K562 (cell line): ENCODE results near the gene ACACB. TPM values are rescaled to one million over a fixed set of nuclear protein-coding genes. Genes with fewer than 3 reads are reported as not detected.

Source experiments
- ATAC-seq: fragments of 200-7000 bp; cut with Tn5 transposase; 3 replicates; pipeline ENCODE4 v1.9.1; 2020; ENCODE audit warnings: moderate library complexity
- BruUV-seq: library from RNA; stranded (reverse); fragments of 400-500 nt; replicated peaks from 2 replicates; lab custom pipeline; 2021; lab: Mats Ljungman, UMichigan
- CTCF ChIA-PET: fragments of 300-600 bp; formaldehyde crosslinking; extraction: SDS; loops from one replicate; lab custom pipeline; 2021; ENCODE audit warnings: low intra/inter-chr PET ratio; lab: Yijun Ruan, JAX
- POLR2A ChIA-PET: fragments of 300-600, 350-650 bp; sonication (Branson Sonifier 250); formaldehyde crosslinking; extraction: SDS; loops from one replicate; lab custom pipeline; 2021; ENCODE audit warnings: antibody characterized with exemption, inconsistent platforms; lab: Yijun Ruan, JAX
- DNase-seq, 4 experiments: peaks; one replicate each; pipeline versions ENCODE4 v3.0.0 to v3.0.0-alpha.2; 2011 to 2018; ENCODE audit warnings: low spot score in 3 of 4, mixed read lengths in 3 of 4; ENCODE audit errors: extremely low read depth in 1 of 4
- FAIRE-seq: peaks from 2 replicates; lab custom pipeline; 2011; peaks lifted over from hg19 to GRCh38; lab: Jason Lieb, UNC
- H2AFZ ChIP-seq: 2 replicates; pipeline ENCODE4 v1.6.0; 2011; ENCODE audit warnings: low read depth, low read length, control low read depth, inconsistent platforms
- H3K27ac ChIP-seq: fragments of 200-600 bp; 3 replicates; pipeline ENCODE4 v1.8.0; 2011; ENCODE audit warnings: low read depth, mild to moderate bottlenecking, control low read depth, inconsistent platforms, low read length, moderate library complexity, mixed read lengths; ENCODE audit errors: extremely low read depth
- H3K27me3 ChIP-seq, 2 experiments: fragments of 300-600 bp in 1 of 2; 2 replicates in 1 of 2; 3 replicates in 1 of 2; pipeline versions ENCODE4 v1.6.0 to v1.8.0; 2011; ENCODE audit warnings: inconsistent platforms in 2 of 2, low read length in 2 of 2, mild to moderate bottlenecking in 1 of 2, mixed read lengths in 1 of 2, moderate library complexity in 1 of 2; ENCODE audit not compliant: control insufficient read depth in 2 of 2, insufficient read depth in 2 of 2
- H3K36me3 ChIP-seq: fragments of 300-600 bp; 3 replicates; pipeline ENCODE4 v1.8.0; 2011; ENCODE audit warnings: mild to moderate bottlenecking, low read length, inconsistent platforms; ENCODE audit not compliant: control insufficient read depth, insufficient read depth
- H3K4me1 ChIP-seq, 2 experiments: fragments of 200-600 bp in 1 of 2; replicated peaks in 1 of 2; 2 replicates in 1 of 2; 3 replicates in 1 of 2; pipeline versions ENCODE4 v1.5.1 to v1.8.0; 2011; ENCODE audit warnings: inconsistent platforms in 2 of 2, low read length in 2 of 2, mild to moderate bottlenecking in 1 of 2, mixed read lengths in 1 of 2, moderate library complexity in 1 of 2; ENCODE audit not compliant: control insufficient read depth in 2 of 2, insufficient read depth in 2 of 2
- H3K4me2 ChIP-seq: 2 replicates; pipeline ENCODE4 v1.6.1; 2011; ENCODE audit warnings: low read length, control low read depth, inconsistent platforms, mixed read lengths; ENCODE audit not compliant: insufficient read depth
- H3K4me3 ChIP-seq: fragments of 200-600 bp; sonication (generic), shearing (Covaris generic); 2 replicates; pipeline ENCODE4 v1.5.1; 2016; ENCODE audit warnings: control low read depth, inconsistent platforms
- H3K79me2 ChIP-seq: fragments of 200-600 bp; 3 replicates; pipeline ENCODE4 v1.8.0; 2011; ENCODE audit warnings: low read length, inconsistent platforms; ENCODE audit not compliant: control insufficient read depth, insufficient read depth
- H3K9ac ChIP-seq, 2 experiments: 2 replicates each; pipeline versions ENCODE4 v1.6.0 to v1.6.1; 2011; ENCODE audit warnings: low read depth in 2 of 2, low read length in 2 of 2, control low read depth in 1 of 2, inconsistent platforms in 1 of 2, mild to moderate bottlenecking in 1 of 2, mixed read lengths in 1 of 2; ENCODE audit not compliant: insufficient read depth in 1 of 2
- H3K9me1 ChIP-seq: one replicate; pipeline ENCODE4 v1.6.0; 2011; ENCODE audit warnings: inconsistent platforms, mild to moderate bottlenecking, low read length, moderate library complexity; ENCODE audit not compliant: control insufficient read depth, insufficient read depth
- H3K9me3 ChIP-seq: replicated peaks from 2 replicates; pipeline ENCODE4 v1.5.1; 2011; ENCODE audit warnings: low read depth, low read length, inconsistent platforms; ENCODE audit not compliant: control insufficient read depth, insufficient read depth
- H4K20me1 ChIP-seq: replicated peaks from 2 replicates; pipeline ENCODE4 v1.6.1; 2011; ENCODE audit warnings: low read length, inconsistent platforms, mixed read lengths; ENCODE audit not compliant: control insufficient read depth, insufficient read depth
- CHD2 ChIP-seq: IDR thresholded peaks from 2 replicates; pipeline ENCODE4 v1.6.1; 2011; ENCODE audit warnings: low read depth, low read length
- LCOR ChIP-seq: sonication (generic); formaldehyde crosslinking; IDR thresholded peaks from 2 replicates; pipeline ENCODE4 v1.8.0; 2022; ENCODE audit warnings: mild to moderate bottlenecking, missing genetic modification reagents
- MEF2D ChIP-seq: conservative IDR thresholded peaks from 2 replicates; pipeline ENCODE4 v1.6.1; 2016; ENCODE audit warnings: low read depth, missing genetic modification characterization, missing compliant biosample characterization
- NFATC3 ChIP-seq: fragments of 450-650 bp; IDR thresholded peaks from 2 replicates; pipeline ENCODE4 v1.6.1; 2017; ENCODE audit warnings: mild to moderate bottlenecking
- POLR2AphosphoS2 ChIP-seq: IDR thresholded peaks from 2 replicates; pipeline ENCODE4 v1.6.1; 2012; ENCODE audit warnings: low read length, improper control_type of control experiment
- RAD51 ChIP-seq: fragments of 450-650 bp; IDR thresholded peaks from 2 replicates; pipeline ENCODE4 v1.7.1; 2016; ENCODE audit warnings: low read depth, mild to moderate bottlenecking, borderline replicate concordance
- SAFB2 ChIP-seq: fragments of 200-400 bp; formaldehyde crosslinking; IDR thresholded peaks from 2 replicates; pipeline ENCODE4 v1.6.1; 2018; ENCODE audit warnings: borderline replicate concordance, low read length, low read depth, moderate library complexity; ENCODE audit not compliant: severe bottlenecking
- SIN3A ChIP-seq, 2 experiments: fragments of 150-350 bp in 1 of 2; IDR thresholded peaks; 2 replicates each; pipeline ENCODE4 v1.6.1; 2011 to 2016; ENCODE audit warnings: borderline replicate concordance in 2 of 2, low read depth in 2 of 2, low read length in 2 of 2, mild to moderate bottlenecking in 2 of 2, moderate library complexity in 2 of 2; ENCODE audit not compliant: control insufficient read depth in 1 of 2
- XRCC4 ChIP-seq: IDR thresholded peaks from one replicate; pipeline ENCODE4 v1.6.1; 2011; ENCODE audit not compliant: insufficient read depth, insufficient read length; ENCODE audit errors: extremely low read depth
- ZFP91 ChIP-seq: sonication (generic); formaldehyde crosslinking; IDR thresholded peaks from 2 replicates; pipeline ENCODE4 v1.8.0; 2022; ENCODE audit warnings: mild to moderate bottlenecking, missing genetic modification reagents
- ZNF24 ChIP-seq: fragments of 450-650 bp; IDR thresholded peaks from 2 replicates; pipeline ENCODE4 v1.6.1; 2016
- ZNF57 ChIP-seq: fragments of 450-650 bp; formaldehyde crosslinking; IDR thresholded peaks from 2 replicates; pipeline ENCODE4 v1.4.0; 2020; ENCODE audit warnings: mild to moderate bottlenecking, moderate library complexity
- ZNF589 ChIP-seq: fragments of 200-800 bp; sonication (Bioruptor generic); IDR thresholded peaks from 2 replicates; pipeline ENCODE4 v1.6.1; 2016; ENCODE audit warnings: low read depth, missing genetic modification characterization, missing compliant biosample characterization
- WGBS: fragments of 100-300 bp; shearing (Covaris generic); methylation state at CpG from one replicate; pipeline ENCODE4 v1.1.6; 2016; ENCODE audit warnings: low coverage, mixed read lengths; ENCODE audit not compliant: insufficient coverage; ENCODE audit errors: missing lambda C conversion rate; 5-methylcytosine and 5-hydroxymethylcytosine counted together
- in situ Hi-C: fragments of 300-500 bp; cut with MboI; formaldehyde crosslinking; loops from 4 replicates; pipeline ENCODE4 v1.15.0; 2018; ENCODE audit warnings: inconsistent platforms, mixed read lengths
- intact Hi-C: fragments of 100-400 bp; cut with micrococcal nuclease; formaldehyde crosslinking; loops from 2 replicates; pipeline ENCODE4 v1.14.2; 2022
- polyA plus RNA-seq, 8 experiments: library from polyadenylated mRNA; depleted of rRNA in 4 of 8; stranded (reverse) in 5 of 8; unstranded in 3 of 8; fragments of >200 nt; fragmentation: Nextera tagmentation in 2 of 8; fragmentation: Illumina TruSeq in 1 of 8; extraction: Ambion mirVana in 2 of 8; extraction: Trizol in 1 of 8; gene quantifications; 2 replicates each; pipeline versions ENCODE4 v1.2.1 to v1.2.3, GENCODE V29; 2011 to 2014; ENCODE audit warnings: inconsistent platforms in 1 of 8, missing spikeins in 1 of 8
- total RNA-seq, 7 experiments: library from RNA; depleted of rRNA in 6 of 7; stranded (reverse); fragments of >200 nt in 6 of 7; fragmentation: Illumina TruSeq in 2 of 7; extraction: Trizol in 2 of 7; gene quantifications; 2 replicates each; pipeline versions ENCODE4 v1.2.1 to v1.2.3, GENCODE V29; 2011 to 2021; ENCODE audit warnings: low replicate concordance in 1 of 7
- TF ChIP-seq, protein P1 (sequence below): fragments of 250-450 bp; sonication (Bioruptor Pico); IDR thresholded peaks from 2 replicates; pipeline ENCODE4 v1.5.0; 2021; ENCODE audit warnings: mild to moderate bottlenecking, moderate library complexity
- TF ChIP-seq, protein P2 (sequence below): fragments of 250-450 bp; sonication (Bioruptor Pico); IDR thresholded peaks from 2 replicates; pipeline ENCODE4 v1.4.0; 2020; ENCODE audit warnings: mild to moderate bottlenecking, moderate library complexity

The ACACB gene
- total and polyA plus RNA-seq, 9 of the 15 experiments (the other 6 are each of a cell fraction or from before 2014, with no cell fraction given): 0.10 to 2.5 (median 0.83) TPM

- ATAC-seq: no peak
- intact Hi-C loops (no loop called here), in situ Hi-C loops (no loop called here)
- Histone ChIP-seq H3K9me1 (no peaks in the 10 kb centered on the region), H3K27ac (no peak overlapping the region), H3K4me1 (peaks cover 0 to 6% of the 10 kb centered on the region in 2 experiments; a peak in 1 of 5 replicates), H3K4me2 (no peak overlapping the region), H4K20me1 (no peaks in the 10 kb centered on the region; the same call in 1 of the 2 replicates), H2AFZ (no peak overlapping the region), H3K27me3 (peaks cover 6 to 44% of the 10 kb centered on the region in 2 experiments), H3K36me3 (no peaks in the 10 kb centered on the region), H3K4me3 (no peak overlapping the region), H3K79me2 (no peaks in the 10 kb centered on the region), H3K9me3 (no peaks in the 10 kb centered on the region), H3K9ac (peak overlapping the region in 1 of 2 experiments; percentile 26; a peak in 1 of 4 replicates)
- WGBS: 7% methylated on average over 17 of the region's 18 CpGs
- POLR2A ChIA-PET: interaction anchor here (0.9 kb wide), 1 partner anchor 14 kb away, joined by 3 read pairs; no protein-coding TSS in a partner anchor
- DNase-seq: no peak
- no peak for FAIRE-seq
- CTCF ChIA-PET: no interaction called here
- BruUV-seq: no TSS peak
- TF ChIP-seq ZFP91: no peak
- TF ChIP-seq, protein P1, sequence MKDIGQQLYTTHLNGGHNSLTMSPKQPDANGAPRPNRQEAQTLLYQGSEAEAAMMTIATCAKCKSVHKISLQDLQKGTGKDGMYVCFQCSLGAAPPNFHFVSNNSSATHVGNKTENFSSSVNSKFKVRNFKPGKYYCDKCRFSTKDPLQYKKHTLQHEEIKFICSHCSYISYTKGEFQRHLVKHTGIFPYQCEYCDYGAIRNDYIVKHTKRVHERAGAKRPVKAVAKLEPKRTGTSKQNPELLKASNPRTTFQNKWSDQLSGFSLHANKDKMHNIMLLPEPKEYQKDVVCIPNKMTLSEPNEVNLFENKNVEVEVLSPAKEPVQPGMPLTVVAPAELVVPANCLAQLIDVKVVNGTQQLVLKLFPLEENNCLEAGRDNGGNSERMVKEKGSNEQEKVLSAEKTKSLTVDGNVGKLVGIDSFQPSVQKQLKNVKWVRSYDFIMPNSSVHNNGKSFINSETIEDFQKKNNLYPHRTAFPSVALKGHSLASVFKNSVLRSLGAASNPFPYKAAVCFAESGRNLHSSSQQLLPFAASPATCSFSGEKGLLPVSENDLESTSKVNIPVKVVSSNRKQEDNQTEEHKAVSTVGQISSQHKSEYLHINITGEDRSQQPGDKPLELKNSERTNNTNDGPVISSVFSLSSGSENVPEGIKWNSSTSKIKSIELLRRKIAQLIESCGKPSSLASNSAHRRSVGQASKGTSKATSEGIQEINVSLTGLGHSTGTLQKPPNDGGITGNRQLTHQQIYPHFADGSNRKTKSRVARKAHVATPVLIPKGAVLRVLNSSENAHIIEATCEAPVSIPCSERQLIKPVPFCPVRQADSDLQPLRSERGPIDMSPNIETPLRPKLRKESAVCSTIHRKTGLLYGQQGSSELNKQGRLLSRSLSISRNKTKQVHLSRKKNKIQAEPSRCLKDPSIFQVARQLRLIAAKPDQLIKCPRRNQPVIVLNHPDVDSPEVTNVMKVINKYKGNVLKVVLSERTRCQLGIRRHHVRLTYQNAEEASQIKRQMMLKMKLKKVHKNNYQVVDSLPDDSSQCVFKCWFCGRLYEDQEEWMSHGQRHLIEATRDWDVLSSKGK (CRISPR knock-in tag): no peak
- TF ChIP-seq ZNF589 (CRISPR knock-in tag): no peak
- no peak for TF ChIP-seq SAFB2
- no peak for TF ChIP-seq LCOR (CRISPR knock-in tag)
- no peak for TF ChIP-seq NFATC3
- TF ChIP-seq ZNF57 (CRISPR knock-in tag): no peak
- TF ChIP-seq ZNF24: no peak
- TF ChIP-seq CHD2: no peak
- no peak for TF ChIP-seq POLR2AphosphoS2
- no peak for TF ChIP-seq RAD51
- no peak for TF ChIP-seq MEF2D (tag)
- no peak for TF ChIP-seq XRCC4
- TF ChIP-seq, protein P2, sequence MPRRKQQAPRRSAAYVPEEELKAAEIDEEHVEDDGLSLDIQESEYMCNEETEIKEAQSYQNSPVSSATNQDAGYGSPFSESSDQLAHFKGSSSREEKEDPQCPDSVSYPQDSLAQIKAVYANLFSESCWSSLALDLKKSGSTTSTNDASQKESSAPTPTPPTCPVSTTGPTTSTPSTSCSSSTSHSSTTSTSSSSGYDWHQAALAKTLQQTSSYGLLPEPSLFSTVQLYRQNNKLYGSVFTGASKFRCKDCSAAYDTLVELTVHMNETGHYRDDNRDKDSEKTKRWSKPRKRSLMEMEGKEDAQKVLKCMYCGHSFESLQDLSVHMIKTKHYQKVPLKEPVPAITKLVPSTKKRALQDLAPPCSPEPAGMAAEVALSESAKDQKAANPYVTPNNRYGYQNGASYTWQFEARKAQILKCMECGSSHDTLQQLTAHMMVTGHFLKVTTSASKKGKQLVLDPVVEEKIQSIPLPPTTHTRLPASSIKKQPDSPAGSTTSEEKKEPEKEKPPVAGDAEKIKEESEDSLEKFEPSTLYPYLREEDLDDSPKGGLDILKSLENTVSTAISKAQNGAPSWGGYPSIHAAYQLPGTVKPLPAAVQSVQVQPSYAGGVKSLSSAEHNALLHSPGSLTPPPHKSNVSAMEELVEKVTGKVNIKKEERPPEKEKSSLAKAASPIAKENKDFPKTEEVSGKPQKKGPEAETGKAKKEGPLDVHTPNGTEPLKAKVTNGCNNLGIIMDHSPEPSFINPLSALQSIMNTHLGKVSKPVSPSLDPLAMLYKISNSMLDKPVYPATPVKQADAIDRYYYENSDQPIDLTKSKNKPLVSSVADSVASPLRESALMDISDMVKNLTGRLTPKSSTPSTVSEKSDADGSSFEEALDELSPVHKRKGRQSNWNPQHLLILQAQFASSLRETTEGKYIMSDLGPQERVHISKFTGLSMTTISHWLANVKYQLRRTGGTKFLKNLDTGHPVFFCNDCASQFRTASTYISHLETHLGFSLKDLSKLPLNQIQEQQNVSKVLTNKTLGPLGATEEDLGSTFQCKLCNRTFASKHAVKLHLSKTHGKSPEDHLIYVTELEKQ (CRISPR knock-in tag): no peak
- no peak for TF ChIP-seq SIN3A (IDR thresholded peaks at IDR 0.05; ENCODE audit: borderline replicate concordance in 2 of 2, control insufficient read depth in 1 of 2, low read depth in 2 of 2, low read length in 2 of 2)
Measured at GRCh38 chr12:109222496-109222895, 106.1 kb downstream of the ACACB start.
